ENCODE measurements around the gene ERBB2.

ERBB2 gene

GRCh38 chr17:39772415-39772814 is 72.6 kb downstream of the ERBB2 start:
- DNase-seq (ENCODE audit: extremely low spot score), result no peak
- POLR2A ChIA-PET, result interaction anchor here (1.0 kb wide), 1 partner anchor 16 kb away, joined by 3 read pairs; no protein-coding TSS in a partner anchor
- CTCF ChIA-PET, result interaction anchor here (1.2 kb wide), 1 partner anchor 92 kb away, joined by 3 read pairs; the partner anchor contains the start of gene IKZF3
- TF ChIP-seq, protein P1, sequence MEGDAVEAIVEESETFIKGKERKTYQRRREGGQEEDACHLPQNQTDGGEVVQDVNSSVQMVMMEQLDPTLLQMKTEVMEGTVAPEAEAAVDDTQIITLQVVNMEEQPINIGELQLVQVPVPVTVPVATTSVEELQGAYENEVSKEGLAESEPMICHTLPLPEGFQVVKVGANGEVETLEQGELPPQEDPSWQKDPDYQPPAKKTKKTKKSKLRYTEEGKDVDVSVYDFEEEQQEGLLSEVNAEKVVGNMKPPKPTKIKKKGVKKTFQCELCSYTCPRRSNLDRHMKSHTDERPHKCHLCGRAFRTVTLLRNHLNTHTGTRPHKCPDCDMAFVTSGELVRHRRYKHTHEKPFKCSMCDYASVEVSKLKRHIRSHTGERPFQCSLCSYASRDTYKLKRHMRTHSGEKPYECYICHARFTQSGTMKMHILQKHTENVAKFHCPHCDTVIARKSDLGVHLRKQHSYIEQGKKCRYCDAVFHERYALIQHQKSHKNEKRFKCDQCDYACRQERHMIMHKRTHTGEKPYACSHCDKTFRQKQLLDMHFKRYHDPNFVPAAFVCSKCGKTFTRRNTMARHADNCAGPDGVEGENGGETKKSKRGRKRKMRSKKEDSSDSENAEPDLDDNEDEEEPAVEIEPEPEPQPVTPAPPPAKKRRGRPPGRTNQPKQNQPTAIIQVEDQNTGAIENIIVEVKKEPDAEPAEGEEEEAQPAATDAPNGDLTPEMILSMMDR (IDR thresholded peaks at IDR 0.05; ENCODE audit: control extremely low read depth, extremely low read depth, low read depth, missing control alignments), result no peak

DNA sequence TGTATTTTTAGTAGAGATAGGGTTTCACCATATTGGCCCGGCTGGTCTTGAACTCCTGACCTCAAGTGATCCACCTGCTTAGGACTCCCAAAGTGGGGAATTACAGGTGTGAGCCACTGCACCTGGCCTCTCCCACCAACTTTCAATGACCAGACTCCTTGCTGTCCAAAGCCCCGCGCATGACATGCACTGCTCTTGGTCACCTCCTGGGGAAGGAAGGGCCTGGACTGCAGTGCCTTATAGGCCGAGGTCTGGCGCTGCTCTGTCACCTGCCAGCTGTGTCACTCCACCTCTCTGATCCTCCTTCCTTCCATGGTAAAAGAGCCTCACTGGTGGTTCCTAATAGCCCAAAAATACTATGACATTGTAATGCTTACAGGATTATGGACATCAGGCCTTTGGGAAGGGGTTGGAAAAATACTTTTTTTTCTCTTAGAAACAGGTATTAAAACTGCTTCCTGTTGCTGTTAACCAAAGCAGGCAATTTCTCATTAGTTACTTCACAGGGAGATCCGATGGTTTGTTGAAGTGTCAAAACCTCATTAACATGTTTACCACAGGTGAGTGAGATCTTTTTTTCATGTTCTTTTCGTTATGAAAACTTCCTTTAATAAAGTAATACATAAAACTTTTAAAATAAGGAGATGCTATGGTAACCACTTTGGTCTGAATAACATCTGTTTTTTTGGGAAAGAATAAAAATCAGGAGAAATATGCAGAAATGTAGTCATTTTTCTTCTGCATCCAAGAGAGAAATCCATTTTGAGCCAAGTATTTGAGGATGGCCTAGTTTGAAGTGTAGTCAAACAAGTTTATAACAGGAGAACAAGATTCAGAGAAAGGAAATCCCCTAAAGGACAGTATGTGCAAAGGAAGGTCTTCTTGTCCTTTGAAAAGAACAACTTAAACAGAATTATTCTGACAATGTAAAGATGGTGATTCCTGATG is 73.4 kb downstream of the ERBB2 start:
- POLR2A ChIA-PET, result interaction anchor here (1.0 kb wide), 1 partner anchor 17 kb away, joined by 3 read pairs; no protein-coding TSS in a partner anchor
- CTCF ChIA-PET, result no interaction called here
- no peak for DNase-seq (ENCODE audit: extremely low spot score)
- TF ChIP-seq, protein P1 (IDR thresholded peaks at IDR 0.05; ENCODE audit: control extremely low read depth, extremely low read depth, low read depth, missing control alignments), result no peak

DNA sequence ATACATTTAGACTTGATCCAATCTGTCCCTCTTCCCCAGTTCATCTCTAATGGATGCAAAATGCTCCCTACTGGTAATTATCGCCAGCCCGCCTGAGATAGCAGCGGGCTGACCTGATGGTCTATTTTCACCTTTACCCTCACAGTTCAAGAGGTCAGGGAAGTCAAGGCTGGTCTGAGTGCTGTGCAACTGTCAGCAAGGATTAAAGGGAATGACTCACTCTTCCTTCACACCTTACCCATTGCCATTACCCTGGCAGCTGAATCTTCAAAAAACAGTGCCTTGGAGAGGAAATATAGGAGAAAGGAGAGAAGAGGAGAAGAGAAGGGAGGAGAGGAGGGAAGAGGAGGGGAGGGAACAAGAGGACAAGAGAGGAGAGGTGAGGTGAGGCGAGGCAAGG is 74.2 kb downstream of the ERBB2 start:
- no peak for DNase-seq (ENCODE audit: extremely low spot score)
- TF ChIP-seq, protein P1 (IDR thresholded peaks at IDR 0.05; ENCODE audit: control extremely low read depth, extremely low read depth, low read depth, missing control alignments), result no peak
- CTCF ChIA-PET, result no interaction called here
- POLR2A ChIA-PET, result no interaction called here

DNA sequence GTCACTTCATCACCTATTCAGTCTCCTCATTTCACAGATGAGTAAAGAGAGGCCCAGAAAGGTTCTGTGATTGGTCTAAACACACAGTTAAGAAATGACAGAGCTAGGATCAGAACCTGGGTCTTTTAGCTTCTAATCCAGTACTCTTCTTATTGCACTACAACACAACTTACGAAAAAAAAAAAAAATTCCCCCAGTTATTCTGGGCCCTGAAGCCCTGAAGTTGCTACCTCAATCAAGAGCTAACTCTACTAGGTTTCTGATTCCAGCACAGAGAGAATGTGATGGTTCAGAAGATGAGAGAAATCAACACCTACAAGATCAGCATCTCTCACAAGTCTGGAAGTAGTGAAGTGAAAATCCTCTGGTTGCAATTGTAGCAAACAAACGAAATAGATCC is 75.2 kb downstream of the ERBB2 start:
- DNase-seq (ENCODE audit: extremely low spot score), result no peak
- TF ChIP-seq, protein P1 (IDR thresholded peaks at IDR 0.05; ENCODE audit: control extremely low read depth, extremely low read depth, low read depth, missing control alignments), result no peak
- ChIA-PET CTCF (interaction anchor here (0.7 to 3.6 kb wide), 3 partner anchors 18 to 153 kb away, joined by 3 to 21 read pairs (median 3); no protein-coding TSS in a partner anchor), POLR2A (interaction anchor here (0.7 to 1.2 kb wide), 2 partner anchors 10 to 19 kb away, joined by 3 to 4 read pairs; no protein-coding TSS in a partner anchor)

DNA sequence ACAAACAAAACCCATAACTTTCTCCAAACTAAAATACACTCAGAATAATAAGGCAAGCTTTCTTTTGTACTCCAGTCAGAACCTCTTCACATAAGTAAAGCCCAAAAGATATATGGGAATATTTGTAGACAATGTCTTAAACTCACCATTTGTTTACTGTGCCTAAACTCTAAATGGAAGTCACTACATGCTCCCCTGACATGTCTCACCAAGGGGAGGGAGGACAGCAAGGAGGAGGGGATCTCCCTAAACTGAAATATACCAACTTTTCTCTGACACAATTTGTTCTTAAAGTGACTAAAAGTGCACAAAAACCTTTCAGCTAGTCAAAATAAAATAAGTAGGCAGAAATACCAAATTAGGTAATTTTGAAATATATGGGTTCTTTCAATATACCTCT is 76.4 kb downstream of the ERBB2 start:
- TF ChIP-seq, protein P1 (IDR thresholded peaks at IDR 0.05; ENCODE audit: control extremely low read depth, extremely low read depth, low read depth, missing control alignments), result no peak
- ChIA-PET POLR2A (no interaction called here), CTCF (interaction anchor here (1.0 to 3.6 kb wide), 7 partner anchors 9 to 46 kb away, joined by 3 to 21 read pairs (median 6); partner anchors contain the start of gene MIEN1)
- no peak for DNase-seq (ENCODE audit: extremely low spot score)

DNA sequence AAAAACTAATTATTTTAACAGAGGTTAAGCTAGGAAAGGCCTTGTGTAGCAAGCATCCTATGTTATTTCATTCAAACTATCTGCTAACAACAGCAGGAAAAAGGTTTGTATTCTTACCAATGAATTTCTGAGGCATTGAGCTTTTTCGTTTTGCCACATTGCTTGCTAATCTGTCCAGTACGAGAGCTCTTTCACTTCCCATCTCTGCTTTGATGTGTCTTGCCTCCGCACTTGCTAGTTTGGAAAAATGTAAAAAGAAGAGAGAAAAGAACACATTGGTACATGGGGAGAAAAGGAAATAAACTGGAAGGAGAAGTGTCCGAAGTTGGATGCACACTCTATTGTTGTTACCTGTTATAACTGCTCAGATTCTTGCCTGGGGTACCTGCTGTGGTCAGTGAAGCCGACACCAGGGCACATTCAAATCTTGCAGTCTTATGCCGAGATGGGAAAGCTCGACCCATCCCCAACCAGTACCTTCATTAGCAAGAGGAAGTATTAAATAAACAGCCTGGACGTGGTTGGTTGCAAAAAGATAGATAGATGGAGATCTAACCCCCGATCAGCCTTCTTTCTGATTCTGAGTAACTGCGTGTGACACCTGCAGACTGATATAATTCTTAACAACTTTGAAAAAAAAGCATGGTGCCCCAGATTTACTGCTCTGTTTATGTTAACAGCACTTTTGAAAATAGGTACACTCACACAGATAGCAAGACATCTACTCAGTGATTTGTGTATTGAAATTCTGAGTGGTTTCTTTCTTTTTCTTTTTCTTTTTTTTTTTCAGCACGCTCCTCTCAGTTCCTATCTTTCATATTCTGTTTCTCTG is 77.9 kb downstream of the ERBB2 start:
- DNase-seq (ENCODE audit: extremely low spot score), result peak; percentile 62
- TF ChIP-seq, protein P1 (IDR thresholded peaks at IDR 0.05; ENCODE audit: control extremely low read depth, extremely low read depth, low read depth, missing control alignments), result no peak
- POLR2A ChIA-PET, result interaction anchor here (1.0 kb wide), 1 partner anchor 19 kb away, joined by 3 read pairs; no protein-coding TSS in a partner anchor
- CTCF ChIA-PET, result interaction anchor here (0.8 to 3.6 kb wide), 6 partner anchors 15 to 186 kb away, joined by 3 to 21 read pairs (median 4); no protein-coding TSS in a partner anchor
